Gastrocnemius medialis (tissue), 4 donors: Measurements from ENCODE around the gene LAS1L.
"Not testable (repeated sequence)": the region's sequence is repeated elsewhere in the genome, so short reads cannot be mapped to it uniquely, and the experiment has no call there.

ENCODE experiments used
- CTCF ChIP-seq, 5 experiments: fragments of 450-650 bp in 3 of 5; fragments of 200-600 bp in 2 of 5; sonication (generic) in 2 of 5; IDR thresholded peaks in 4 of 5; conservative IDR thresholded peaks in 1 of 5; 1 replicate in 4 of 5; 2 replicates in 1 of 5; pipeline ENCODE4 v1.5.1; 2016 to 2019; ENCODE audit warnings: antibody characterized with exemption in 5 of 5, mild to moderate bottlenecking in 3 of 5, moderate library complexity in 3 of 5
- POLR2A ChIP-seq, 2 donors: fragments of 450-650 bp; IDR thresholded peaks; one replicate each; pipeline ENCODE4 v1.6.1; 2017; ENCODE audit warnings: antibody characterized with exemption in 2 of 2, mild to moderate bottlenecking in 2 of 2, moderate library complexity in 2 of 2

- TF ChIP-seq CTCF (IDR thresholded peaks at IDR 0.05 in 4 of 5, conservative IDR thresholded peaks at IDR 0.05 in 1 of 5); POLR2A (IDR thresholded peaks at IDR 0.05): not testable (repeated sequence)
Measured at GRCh38 chrX:65562850-65563249, 28.3 kb upstream of the LAS1L start.
